ENCODE measurements around the gene SHFL. TPM values are rescaled to one million over a fixed set of nuclear protein-coding genes. Genes with fewer than 3 reads are reported as not detected.

The SHFL gene
- total RNA-seq (2014; rRNA removed; shearing (Covaris generic)) = 15.6 and 21.9 TPM in 2 replicates

DNA sequence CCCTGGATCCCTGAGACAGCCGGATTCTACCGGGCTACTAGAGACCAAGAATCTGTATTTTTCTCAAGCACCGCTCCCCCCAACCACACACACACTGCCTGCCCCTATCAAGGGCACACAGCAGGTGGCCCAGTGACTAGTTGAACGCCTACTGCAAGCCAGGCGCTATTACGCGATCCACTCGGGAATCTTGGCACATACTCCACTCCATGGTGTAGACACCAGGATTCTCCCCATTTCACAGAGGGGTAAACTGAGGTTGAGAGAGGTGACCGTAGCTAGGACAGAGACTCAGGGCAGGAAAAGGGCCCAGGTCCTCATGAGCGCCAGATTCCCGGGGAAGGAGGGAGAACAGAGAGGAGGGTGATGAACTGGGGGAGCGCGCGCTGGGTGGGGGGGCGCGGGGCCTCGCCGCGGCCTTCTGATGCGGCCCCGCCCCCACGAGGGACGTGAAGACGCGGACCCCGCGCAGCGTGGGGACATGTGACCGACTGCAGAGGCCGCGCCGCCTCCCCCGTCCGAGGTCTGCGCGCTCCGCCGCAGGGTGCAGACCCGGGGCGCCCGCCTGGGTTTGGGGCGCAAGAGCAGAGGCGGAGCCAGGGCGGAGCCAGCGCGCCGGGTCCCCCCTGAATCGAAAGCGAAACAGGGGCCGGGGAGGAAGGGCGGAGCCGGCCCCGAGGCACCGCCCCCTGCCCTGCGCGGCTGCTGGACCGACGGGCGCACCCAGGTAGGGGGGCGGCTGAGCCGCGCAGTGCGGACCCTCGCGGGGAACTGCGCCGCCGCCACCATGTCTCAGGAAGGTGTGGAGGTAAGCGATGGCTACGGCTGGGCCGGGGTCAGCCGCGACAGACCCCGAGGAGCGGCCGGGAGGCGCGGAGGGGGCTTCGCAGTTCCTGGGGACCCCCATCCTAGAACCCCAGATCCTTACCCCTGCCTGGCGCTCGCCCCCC is at the start of gene SHFL:
Gene SHFL, plus strand, starts transcription at position 677 of the 950 bp plus-strand sequence. Its CDS starts 111 bp downstream, at position 788.
- peak; percentile 69 for DNase-seq (ENCODE audit: low read depth)

DNA sequence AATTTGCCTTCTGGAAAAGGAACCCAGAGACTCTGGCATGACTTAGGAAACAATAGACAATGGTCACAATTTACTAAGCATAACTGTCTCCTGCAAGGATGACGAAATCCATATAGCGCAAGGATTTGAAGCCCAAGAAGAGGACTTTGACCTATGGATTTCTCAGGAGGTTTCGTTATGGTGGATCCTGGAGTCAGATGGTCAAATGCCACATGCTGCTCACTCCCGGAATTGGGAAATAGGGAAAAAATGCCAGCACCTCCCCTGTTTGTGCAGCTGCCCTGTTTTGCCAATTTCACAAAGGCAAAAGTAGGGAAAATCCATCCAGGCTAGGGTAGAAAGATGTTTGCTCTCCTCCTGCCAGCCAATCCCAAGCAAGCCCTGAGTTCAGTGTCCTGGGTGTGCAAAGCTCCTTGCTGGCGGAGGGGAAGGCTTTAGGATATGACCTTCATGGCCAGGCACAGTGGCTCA is 49.5 kb upstream of the SHFL start:
- DNase-seq (ENCODE audit: low read depth) = peak; percentile 59

DNA sequence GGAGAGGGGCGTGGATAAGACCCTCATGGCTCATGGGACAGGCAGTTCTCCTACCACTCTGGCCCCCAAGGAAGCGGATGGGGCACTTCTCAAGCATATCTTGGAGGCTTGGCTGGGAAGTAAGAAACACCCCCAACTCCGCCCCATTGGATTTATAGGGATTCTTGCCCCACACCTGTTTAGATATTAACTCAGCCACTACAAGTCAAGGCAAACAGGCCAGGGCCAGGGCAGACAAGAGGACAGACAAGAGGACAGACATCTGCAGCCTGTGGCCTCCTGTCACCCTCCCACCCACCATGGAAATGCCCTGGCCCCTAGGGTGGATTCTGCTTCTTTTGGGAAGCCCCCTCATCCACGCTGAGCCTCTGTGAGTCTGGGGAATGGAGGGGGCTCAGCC is 48.8 kb upstream of the SHFL start:
- no peak for DNase-seq (ENCODE audit: low read depth)

DNA sequence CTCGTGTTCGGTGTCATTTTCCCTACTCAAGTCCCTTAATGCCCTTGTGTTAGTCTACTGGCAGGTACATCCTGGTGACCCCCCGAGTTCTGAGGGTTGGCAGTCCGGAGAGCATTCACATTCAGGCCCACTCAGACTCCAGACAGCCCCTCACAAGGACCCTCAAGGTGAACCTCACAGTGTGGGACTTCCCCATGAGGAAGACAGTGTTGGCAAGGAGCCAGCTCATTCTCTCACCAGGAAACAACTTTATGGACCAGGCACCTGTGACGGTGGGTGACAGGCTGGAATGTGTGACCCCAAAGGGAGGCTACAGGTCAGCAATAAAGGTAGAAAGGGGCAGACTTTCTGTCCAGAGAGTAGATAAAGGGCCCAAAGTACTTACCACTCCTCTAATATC is 48.3 kb upstream of the SHFL start:
- DNase-seq (ENCODE audit: low read depth) = no peak

DNA sequence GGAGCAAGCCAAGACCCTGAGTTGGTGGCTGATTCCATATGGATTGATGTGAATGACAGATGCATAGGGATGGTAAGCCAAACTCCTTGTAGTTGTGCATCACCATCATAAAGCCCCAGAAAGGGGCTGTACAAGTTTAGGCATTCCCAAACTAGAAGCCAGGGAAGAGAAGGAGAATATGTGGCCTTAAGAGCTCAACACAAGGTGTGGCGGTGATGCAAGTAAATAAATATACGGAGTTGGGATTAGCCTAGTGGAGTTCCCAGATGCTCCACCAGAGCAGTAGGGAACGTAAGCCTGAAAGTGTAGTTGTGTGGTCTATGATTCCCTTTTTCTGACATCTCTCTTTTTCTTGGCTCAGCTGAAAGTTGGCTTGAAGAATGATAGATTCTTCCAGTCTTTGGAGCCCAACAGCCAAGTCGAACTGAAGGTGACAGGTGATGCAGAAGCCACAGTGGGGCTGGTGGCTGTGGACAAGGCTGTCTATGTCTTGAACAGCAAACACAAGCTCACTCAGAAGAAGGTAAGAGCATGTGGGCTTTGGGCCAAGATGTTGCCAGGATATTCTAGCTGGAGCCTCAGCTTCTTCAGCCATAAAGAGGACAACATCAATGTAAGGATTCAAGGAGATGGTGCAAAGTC is 42.7 kb upstream of the SHFL start:
- DNase-seq (ENCODE audit: low read depth) = peak; percentile 28

DNA sequence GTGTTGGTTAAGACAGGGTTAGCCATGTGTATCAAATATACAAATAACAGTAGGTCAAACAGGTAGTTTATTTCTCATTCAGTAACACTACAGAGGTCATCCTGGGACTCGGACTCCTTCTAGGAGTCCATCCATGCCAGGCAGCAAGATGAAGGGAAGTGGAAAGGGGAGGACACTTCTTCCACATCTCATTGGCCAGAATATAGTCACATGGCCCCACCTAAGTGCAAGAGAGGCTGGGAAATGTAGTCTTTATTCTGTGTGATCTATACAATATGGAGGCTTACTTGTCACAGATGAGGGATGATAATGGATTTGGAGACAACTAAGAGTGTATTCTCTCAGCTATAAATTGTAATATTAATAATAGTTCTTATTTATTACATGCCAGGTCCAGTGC is 41.7 kb upstream of the SHFL start:
- DNase-seq (ENCODE audit: low read depth) = no peak

DNA sequence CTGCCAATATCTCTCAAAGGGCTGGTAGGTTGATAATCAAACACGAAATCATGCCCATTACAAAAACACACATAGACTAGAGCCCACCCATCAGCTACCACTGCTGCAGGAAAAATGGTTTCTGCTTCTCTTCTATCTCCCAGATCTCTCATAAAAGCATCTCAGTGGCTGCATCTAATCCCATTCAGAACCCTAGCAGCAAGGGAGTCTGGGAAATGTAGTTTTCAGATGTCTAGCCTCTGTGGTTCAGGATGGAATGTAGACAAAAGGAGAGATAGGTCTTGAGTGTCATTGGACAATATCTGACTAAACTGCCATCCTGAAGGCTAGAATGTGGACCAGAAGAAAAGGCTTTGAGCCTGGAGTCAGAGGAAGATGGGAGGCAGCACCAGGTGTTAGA is 40.7 kb upstream of the SHFL start:
- DNase-seq (ENCODE audit: low read depth) = peak; percentile 18

DNA sequence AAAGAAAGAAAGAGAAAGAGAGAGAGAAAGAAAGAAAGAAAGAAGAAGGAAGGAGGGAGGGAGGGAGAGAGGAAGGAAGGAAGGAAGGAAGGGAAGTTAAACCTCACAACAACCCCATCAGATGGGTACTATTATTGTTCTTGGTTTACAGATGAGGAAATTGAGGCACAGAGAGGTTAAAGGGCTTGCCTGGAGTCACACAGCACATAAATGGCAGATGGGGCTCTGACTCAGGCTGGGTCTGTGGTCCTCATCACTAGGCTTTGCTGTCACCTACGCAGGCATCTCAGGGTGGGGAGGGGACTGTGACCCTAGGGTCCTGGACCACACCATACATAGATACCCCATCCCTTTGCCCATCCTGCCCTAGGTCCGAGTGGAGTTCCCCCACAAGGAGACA is 36.5 kb upstream of the SHFL start:
- DNase-seq (ENCODE audit: low read depth) = no peak

DNA sequence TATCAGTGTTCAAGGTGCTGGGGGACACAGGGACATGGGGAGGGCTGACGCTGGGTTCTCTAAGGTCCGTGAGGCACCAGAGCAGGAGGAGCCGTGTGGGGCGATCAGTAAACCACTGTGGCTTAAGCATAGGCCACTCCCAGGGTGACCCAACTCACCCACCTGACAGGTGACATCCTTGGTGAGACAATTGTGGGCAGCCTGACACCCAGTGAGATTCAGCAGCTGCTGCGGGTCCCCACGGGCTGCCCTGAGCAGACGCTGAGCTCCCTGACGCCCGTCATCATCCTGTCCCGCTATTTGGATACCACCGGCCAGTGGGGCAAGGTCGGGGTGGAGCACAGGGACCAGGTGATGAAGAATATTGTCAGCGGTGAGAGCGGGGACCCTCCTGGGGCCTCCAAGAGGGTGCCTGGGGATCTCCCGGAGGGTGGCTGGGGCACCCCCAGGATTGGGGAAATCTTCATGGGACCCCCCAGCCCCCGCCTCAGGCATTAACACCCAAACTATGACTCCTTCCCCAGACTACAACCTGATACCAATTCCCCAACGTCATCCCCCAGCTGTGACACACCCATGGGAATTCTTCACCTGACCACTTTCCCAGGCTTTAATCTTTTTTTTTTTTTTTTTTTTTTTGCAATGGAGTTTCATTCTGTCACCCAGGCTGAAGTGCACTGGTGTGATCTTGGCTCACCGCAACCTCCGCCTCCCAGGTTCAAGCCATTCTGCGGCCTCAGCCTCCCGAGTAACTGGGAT is 33.3 kb upstream of the SHFL start:
- DNase-seq (ENCODE audit: low read depth) = no peak

DNA sequence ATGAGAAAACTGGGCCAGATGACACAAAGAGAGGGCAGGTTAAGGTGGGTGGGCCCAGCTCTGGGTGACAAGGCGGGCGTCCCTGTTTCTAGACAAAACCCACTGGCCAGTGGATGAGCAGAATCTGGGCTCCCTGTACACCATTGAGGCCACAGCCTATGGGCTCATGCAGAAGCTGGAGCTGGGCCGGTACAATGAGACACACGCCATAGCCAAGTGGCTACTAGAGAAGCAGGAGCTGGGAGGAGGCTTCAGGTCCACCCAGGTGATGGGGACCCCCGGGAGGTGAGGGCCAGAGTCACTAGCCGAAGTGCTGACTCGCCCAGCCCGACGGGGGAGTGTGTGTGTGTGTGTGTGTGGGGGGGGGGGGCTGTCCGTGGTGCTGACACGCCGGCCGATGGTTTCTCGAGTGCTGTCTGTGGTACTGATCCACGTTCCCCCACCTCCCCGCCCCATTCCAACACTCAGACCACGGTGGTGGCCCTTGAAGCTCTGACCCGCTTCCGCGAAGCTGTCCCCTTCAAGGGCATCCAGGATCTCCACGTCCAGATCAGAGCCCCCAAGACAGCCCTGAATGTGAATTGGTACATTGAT is 24.3 kb upstream of the SHFL start:
- no peak for DNase-seq (ENCODE audit: low read depth)

DNA sequence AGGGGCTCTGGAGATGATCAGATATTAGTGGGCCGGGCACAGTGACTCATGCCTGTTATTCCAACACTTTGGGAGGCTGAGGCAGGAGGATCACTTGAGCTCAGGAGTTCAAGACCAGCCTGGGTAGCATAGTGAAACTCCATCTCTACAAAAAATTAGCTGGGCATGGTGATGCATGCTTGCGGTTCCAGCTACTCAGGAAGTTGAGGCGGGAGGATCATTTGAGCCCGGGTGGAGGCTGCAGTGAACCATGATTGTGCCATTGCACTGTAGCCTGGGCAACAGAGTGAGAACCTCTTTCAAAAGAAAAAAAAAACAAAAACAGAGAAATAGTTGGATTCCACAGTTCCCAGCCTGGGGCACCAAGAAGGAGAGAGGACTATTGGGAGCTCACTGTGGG is 17.9 kb upstream of the SHFL start:
- peak; percentile 43 for DNase-seq (ENCODE audit: low read depth)

DNA sequence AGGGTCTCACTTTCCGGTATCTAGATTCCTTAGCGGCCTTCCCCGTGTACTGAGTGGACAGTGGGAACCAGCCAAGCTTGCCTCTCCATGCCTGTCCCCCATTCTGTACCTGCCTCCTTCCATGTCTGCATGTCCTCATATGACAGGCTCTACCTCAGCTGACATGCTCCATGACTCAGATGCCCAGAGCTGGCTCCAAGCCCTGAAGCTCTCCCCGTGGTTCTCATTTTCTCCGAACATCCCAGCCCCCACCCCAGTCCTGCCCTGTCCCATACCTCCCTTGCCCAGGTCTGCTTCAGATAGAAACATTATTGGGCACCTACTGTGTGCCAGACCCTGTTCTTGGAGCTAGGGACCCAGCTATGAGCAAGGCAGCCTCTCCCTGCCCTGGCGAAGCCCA is 17.1 kb upstream of the SHFL start:
- peak; percentile 25 for DNase-seq (ENCODE audit: low read depth)

DNA sequence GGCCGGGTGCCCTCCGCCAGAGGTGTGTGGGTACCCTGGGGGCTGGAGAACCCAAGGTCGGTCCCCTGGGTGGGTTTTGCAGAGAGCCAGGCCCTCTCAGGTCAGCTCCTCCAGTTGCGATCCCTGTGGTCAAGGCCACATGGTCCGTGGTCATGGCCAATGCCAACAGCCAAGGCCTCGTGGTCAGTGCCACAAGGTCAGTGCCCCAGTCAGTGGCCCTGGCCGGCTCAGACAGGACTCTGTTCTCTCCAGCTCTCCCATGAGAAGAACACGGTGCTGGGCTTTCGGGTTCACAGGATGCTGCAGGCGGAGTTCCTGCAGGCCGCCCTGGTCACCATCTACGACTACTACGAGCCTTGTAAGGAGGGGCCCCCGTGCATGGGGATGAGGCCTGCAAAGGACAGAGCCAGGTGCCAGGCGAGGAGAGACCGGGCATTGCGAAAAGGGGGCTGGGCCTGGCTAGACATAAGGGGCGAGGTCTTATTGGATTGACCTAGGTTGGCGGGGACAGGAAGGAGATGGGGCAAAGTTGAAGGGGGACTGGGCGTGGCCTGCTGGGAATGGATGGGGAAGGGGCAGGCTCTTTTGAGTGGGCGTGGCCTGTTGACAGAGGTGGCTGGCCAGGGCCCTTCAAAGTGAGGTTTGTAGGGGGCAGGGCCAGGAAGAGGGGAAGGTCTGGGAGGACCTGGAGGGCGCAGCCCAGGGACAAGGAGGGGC is 15.2 kb upstream of the SHFL start:
- no peak for DNase-seq (ENCODE audit: low read depth)

DNA sequence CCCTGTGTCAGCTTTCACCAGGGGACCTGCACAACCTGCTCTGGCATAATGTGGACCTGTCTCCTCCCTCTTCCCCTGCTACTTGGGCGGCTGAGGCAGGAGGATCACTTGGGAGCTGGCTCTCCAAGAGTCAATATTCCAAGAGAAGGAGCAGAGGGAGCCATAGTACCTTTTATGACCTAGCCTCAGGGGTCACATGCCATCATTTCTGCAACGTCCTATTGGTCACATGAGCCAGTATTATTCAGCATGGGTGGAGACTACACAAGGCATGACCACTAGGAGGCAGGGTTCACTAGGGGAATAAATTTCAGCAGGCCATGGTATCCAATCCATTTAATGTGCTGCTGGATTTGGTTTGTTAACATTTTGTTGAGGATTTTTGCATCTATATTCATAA is 12.0 kb upstream of the SHFL start:
- DNase-seq (ENCODE audit: low read depth) = peak; percentile 48

DNA sequence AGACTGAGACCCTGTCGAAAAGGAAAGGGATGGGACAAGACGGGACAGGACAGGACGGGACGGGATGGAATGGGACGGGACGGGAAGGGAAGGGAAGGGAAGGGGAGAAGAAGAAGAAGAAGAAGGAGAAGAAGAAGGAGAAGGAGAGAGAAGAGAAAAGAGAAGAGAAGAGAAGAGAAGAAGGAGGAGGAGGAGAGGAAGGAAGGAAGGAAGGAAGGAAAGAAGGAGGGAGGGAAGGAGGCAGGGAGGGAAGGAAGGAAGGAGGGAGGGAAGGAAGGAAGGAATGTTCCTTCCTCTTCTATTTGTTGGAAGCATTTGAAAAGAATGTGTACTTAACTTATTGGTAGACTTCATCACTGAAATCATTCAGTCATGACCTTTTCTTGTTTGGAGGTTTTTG is 9.6 kb upstream of the SHFL start:
- DNase-seq (ENCODE audit: low read depth) = no peak

DNA sequence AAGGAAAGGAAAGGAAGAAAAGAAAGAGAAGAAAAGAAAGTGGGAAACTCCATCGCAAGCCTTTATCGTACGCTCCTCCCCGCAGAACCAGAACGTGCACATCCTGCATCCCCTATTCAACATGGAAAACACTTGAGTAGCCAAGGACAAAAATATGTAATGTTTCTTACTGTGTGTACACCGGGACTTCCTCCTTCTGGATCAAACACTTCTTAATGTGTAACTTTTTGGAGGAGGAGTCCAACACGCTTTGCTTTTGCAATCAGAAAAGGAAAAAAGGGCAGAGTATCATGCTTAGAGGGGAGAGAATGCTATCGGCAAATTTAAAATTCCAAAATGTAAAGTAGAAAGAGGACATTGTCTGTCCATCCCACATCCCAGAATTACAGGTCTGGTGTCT is 7.8 kb upstream of the SHFL start:
- DNase-seq (ENCODE audit: low read depth) = no peak

DNA sequence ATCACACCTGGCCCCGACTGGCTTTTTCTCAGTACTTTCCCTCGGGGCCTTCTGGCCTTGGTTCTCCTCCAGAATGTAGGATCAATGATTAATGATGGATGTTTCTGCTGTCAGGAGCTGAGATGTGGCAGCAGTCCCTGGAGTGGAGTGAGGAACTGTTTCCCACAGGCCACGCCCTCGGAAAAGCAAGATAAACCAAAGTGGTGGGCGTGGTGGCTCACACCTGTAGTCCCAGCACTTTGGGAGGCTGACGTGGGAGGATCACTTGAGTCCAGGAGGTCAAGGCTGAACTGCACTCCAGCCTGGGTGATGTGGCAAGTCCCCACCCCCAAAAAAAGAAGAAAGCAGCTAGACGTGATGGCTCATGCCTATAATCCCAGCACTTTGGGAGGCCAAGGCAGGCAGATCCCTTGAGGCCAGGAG is 7.1 kb upstream of the SHFL start:
- DNase-seq (ENCODE audit: low read depth) = no peak

DNA sequence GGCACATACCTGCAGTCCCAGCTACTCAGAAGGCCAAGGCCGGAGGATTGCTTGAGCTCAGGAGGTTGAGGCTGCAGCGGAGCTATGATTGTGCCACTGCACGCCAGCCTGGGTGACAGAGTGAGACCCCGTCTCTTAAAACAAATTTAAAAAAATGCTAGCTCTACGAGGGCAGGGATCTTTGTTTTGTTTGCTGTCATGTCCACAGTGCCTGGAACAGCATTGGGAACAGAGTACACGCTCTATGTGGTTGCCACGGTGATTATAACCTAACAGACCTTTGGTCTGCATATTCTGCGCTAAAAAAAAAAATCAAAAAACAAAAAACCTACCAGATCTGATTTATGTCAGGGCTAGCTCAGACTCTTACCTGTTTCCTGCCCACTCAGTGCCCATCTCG is 2.2 kb upstream of the SHFL start:
- no peak for DNase-seq (ENCODE audit: low read depth)

DNA sequence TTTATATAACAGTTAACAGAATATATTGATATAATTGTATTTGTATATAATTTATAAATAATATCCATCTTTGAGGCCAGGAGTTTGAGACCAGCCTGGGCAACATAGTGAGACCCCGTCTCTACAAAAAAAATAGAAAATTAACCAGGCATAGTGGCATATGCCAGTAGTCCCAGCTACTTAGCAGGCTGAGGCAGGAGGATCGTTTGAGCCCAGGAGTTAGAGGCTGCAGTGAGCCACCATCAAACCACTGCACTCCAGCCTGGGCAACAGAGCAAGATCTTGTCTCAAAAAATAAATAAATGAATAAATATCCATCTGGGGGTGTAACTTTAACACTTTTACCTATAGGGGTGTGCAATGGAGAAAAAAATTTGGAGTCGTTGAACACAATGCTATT is 1.3 kb upstream of the SHFL start:
- DNase-seq (ENCODE audit: low read depth) = no peak

DNA sequence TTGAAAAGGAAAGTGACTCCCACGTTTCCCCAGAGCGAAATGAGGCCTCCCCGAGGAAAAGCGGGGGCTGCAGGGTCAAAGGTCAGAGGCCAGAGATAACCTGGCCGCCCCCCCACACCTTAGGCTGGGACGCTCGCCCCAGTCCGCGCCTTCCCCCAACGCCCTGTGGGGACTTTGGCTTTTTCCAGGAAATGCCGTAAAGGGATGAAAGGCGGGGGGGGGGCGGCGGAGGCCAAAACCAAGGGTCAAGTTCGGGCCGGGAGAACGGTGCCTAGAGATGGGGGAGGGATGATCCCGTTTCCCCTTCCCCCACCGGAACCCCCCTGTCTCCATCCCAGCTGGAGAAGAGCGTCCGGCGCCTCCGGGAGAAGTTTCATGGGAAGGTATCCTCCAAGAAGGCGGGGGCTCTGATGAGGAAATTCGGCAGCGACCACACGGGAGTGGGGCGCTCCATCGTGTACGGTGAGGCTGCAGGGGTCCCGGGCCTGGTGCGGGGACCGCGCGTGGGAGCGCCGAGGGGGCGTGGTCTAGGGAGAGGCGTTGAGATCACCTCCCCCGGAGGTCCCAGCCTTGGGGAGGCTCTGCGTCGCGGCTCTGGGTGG is 575 bp downstream of the SHFL start:
- DNase-seq (ENCODE audit: low read depth) = no peak
